Hepatocyte (in vitro differentiated cells): ENCODE results near the gene TIE1. TPM values are rescaled to one million over a fixed set of nuclear protein-coding genes. Genes with fewer than 3 reads are reported as not detected.
A peak's percentile ranks its signal among the peaks of the same experiment; 100 is the strongest.

ENCODE experiments used
- DNase-seq: peaks from one replicate; pipeline ENCODE4 v3.0.0-alpha.2; 2016; ENCODE audit warnings: low spot score
- H2AFZ ChIP-seq: fragments of 200-600 bp; sonication (generic); 2 replicates; pipeline ENCODE4 v1.6.0; 2016; ENCODE audit warnings: antibody characterized with exemption, mild to moderate bottlenecking
- H3K27ac ChIP-seq: fragments of 200-600 bp; sonication (generic); 2 replicates; pipeline ENCODE4 v1.5.1; 2016; ENCODE audit warnings: mild to moderate bottlenecking
- H3K27me3 ChIP-seq: fragments of 200-600 bp; sonication (generic); 2 replicates; pipeline ENCODE4 v1.6.1; 2016
- H3K36me3 ChIP-seq: fragments of 200-600 bp; sonication (generic); replicated peaks from 2 replicates; pipeline ENCODE4 v1.5.1; 2016; ENCODE audit warnings: low read depth; ENCODE audit not compliant: insufficient read depth
- H3K4me1 ChIP-seq: fragments of 200-600 bp; sonication (generic); 2 replicates; pipeline ENCODE4 v1.5.1; 2016; ENCODE audit warnings: mild to moderate bottlenecking, moderate library complexity; ENCODE audit not compliant: insufficient read depth
- H3K4me2 ChIP-seq: fragments of 200-600 bp; sonication (generic); 2 replicates; pipeline ENCODE4 v1.6.0; 2016
- H3K4me3 ChIP-seq: fragments of 200-600 bp; sonication (generic); 2 replicates; pipeline ENCODE4 v1.5.1; 2016; ENCODE audit warnings: mild to moderate bottlenecking
- H3K79me2 ChIP-seq: fragments of 200-600 bp; sonication (generic); 2 replicates; pipeline ENCODE4 v1.6.0; 2017; ENCODE audit warnings: mild to moderate bottlenecking
- H3K9me2 ChIP-seq: fragments of 200-600 bp; sonication (generic); replicated peaks from 2 replicates; pipeline ENCODE4 v1.6.0; 2017; ENCODE audit warnings: mild to moderate bottlenecking; ENCODE audit not compliant: insufficient read depth
- H3K9me3 ChIP-seq: fragments of 200-600 bp; sonication (generic); 2 replicates; pipeline ENCODE4 v1.5.1; 2016; ENCODE audit warnings: low read depth, mild to moderate bottlenecking
- H4K20me1 ChIP-seq: fragments of 200-600 bp; sonication (generic); 2 replicates; pipeline ENCODE4 v1.6.0; 2016; ENCODE audit warnings: mild to moderate bottlenecking; ENCODE audit not compliant: insufficient read depth, poor library complexity, severe bottlenecking
- EZH2 ChIP-seq: fragments of 200-600 bp; sonication (generic); IDR thresholded peaks from 2 replicates; pipeline ENCODE4 v1.6.1; 2016; ENCODE audit warnings: antibody characterized with exemption, mild to moderate bottlenecking, borderline replicate concordance
- EZH2phosphoT487 ChIP-seq: fragments of 200-600 bp; sonication (generic); IDR thresholded peaks from one replicate; pipeline ENCODE4 v1.6.1; 2018; ENCODE audit warnings: antibody characterized with exemption, mild to moderate bottlenecking, low read depth, moderate library complexity; ENCODE audit not compliant: unreplicated experiment, severe bottlenecking
- WGBS: methylation state at CpG from one replicate; pipeline ENCODE4 v1.1.6; 2016; ENCODE audit warnings: low lambda C conversion rate; ENCODE audit errors: missing lambda C conversion rate; 5-methylcytosine and 5-hydroxymethylcytosine counted together
- polyA plus RNA-seq: library from polyadenylated mRNA; unstranded; fragments of >200 nt; fragmentation: Nextera tagmentation; extraction: Ambion mirVana; gene quantifications from 2 replicates; pipeline ENCODE4 v1.2.1, GENCODE V29; 2016
- total RNA-seq: library from RNA; depleted of rRNA; stranded (reverse); fragments of >200 nt; gene quantifications from 2 replicates; pipeline ENCODE4 v1.2.3, GENCODE V29; 2014
- TF ChIP-seq, protein P1 (sequence below): fragments of 200-600 bp; sonication (generic); IDR thresholded peaks from 2 replicates; pipeline ENCODE4 v1.5.1; 2016; ENCODE audit warnings: antibody characterized with exemption, mild to moderate bottlenecking; ENCODE audit not compliant: poor library complexity

Gene TIE1
- total and polyA plus RNA-seq, 2 experiments from 2014 or later = 0.33 to 1.2 TPM

DNA sequence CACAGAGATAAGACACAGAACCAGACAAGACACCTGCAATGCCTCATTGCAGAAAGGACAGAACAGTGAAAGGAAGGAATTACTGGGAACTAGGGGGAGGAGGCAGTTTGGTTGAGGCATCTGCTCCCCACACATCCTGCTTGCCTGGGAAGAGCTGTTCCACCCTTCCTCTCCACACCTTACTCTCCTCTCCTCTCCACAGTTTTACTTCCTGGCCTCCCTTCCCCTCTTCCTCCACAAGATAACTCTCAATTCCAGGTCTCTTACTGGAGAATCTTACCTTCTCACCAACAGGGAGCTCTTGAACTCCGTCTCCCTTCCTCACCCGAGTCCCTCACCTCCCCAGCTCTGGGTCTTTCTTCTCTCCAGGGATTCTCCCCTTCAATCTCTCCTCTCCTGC lies 64.9 kb downstream of the TIE1 start:
- H3K9me3 ChIP-seq = no peaks in the 10 kb centered on the region
- no peaks in the 10 kb centered on the region for H3K27me3 ChIP-seq
- H3K27ac ChIP-seq = peak overlapping the region; percentile 99
- H4K20me1 ChIP-seq = peaks cover 3% of the 10 kb centered on the region
- DNase-seq = no peak
- peaks cover 49% of the 10 kb centered on the region for H3K79me2 ChIP-seq
- 84% methylated on average over 2 of the region's 2 CpGs for WGBS
- H3K9me2 ChIP-seq = no peaks in the 10 kb centered on the region
- no peaks in the 10 kb centered on the region for H3K36me3 ChIP-seq
- TF ChIP-seq, protein P1, sequence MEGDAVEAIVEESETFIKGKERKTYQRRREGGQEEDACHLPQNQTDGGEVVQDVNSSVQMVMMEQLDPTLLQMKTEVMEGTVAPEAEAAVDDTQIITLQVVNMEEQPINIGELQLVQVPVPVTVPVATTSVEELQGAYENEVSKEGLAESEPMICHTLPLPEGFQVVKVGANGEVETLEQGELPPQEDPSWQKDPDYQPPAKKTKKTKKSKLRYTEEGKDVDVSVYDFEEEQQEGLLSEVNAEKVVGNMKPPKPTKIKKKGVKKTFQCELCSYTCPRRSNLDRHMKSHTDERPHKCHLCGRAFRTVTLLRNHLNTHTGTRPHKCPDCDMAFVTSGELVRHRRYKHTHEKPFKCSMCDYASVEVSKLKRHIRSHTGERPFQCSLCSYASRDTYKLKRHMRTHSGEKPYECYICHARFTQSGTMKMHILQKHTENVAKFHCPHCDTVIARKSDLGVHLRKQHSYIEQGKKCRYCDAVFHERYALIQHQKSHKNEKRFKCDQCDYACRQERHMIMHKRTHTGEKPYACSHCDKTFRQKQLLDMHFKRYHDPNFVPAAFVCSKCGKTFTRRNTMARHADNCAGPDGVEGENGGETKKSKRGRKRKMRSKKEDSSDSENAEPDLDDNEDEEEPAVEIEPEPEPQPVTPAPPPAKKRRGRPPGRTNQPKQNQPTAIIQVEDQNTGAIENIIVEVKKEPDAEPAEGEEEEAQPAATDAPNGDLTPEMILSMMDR = no peak
- no peak overlapping the region for H3K4me3 ChIP-seq
- no peak overlapping the region for H2AFZ ChIP-seq
- peak overlapping the region; percentile 96 for H3K4me2 ChIP-seq
- peaks cover 14% of the 10 kb centered on the region for H3K4me1 ChIP-seq

DNA sequence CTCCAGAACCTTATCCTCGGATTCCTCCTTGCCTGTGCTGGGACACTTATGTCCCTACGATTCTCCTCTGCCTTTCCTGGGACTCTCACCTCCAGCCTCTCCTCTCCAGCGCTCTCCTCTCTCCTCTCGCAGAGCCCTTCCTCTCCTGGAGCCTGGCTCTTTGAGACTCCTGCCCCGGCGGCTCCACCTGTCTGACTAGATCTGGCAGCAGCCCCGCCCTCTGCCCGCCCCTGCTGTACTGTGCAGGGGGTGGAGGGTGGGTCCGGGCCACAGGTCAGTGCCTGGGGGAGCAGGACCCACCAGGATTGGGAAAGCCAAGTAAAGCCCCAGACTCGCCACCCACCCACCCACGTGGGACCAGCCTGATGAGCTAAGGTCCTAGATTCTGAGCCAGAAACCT lies 65.4 kb downstream of the TIE1 start:
- Histone ChIP-seq H3K27me3 (no peaks in the 10 kb centered on the region), H3K79me2 (peaks cover 49% of the 10 kb centered on the region), H3K4me3 (no peak overlapping the region), H3K36me3 (no peaks in the 10 kb centered on the region), H3K9me2 (no peaks in the 10 kb centered on the region), H3K27ac (peak overlapping the region; percentile 99), H2AFZ (no peak overlapping the region), H3K9me3 (no peaks in the 10 kb centered on the region), H3K4me2 (peak overlapping the region; percentile 96), H4K20me1 (peaks cover 3% of the 10 kb centered on the region), H3K4me1 (peaks cover 14% of the 10 kb centered on the region)
- WGBS = 33% methylated on average over 6 of the region's 11 CpGs
- no peak for TF ChIP-seq EZH2
- TF ChIP-seq, protein P1 = no peak
- TF ChIP-seq EZH2phosphoT487 = no peak
- peak; percentile 84 for DNase-seq

DNA sequence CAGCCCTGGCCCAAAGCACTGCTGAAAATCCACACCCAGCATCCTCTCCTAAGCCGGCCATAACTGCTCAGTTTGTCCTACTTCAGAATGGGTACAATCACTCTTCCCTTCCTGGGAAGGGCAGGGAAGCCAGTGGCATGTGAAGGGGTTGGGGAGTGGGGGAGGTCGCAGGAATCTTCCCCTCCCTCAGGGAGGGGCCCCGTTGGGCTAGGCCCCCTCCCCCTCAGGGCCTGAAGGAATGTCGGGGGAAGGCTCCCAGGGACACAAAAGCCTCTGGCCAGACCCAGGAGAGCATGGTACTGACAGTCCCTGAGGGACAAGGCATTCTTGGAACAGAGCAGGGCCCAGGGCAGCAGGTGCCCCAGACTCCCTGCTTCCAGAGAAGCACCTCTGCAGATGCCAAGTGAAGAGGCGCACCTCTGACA lies 65.8 kb downstream of the TIE1 start:
- TF ChIP-seq, protein P1 = no peak
- TF ChIP-seq EZH2phosphoT487 (no peak), EZH2 (no peak)
- peaks cover 14% of the 10 kb centered on the region for H3K4me1 ChIP-seq

More for the DNA sequence above, 65.8 kb downstream of the TIE1 start:
- DNase-seq = peak; percentile 30
- no peaks in the 10 kb centered on the region for H3K9me2 ChIP-seq
- H3K79me2 ChIP-seq = peaks cover 45% of the 10 kb centered on the region
- H2AFZ ChIP-seq = no peak overlapping the region
- no peaks in the 10 kb centered on the region for H3K27me3 ChIP-seq
- 47% methylated on average over 3 of the region's 5 CpGs for WGBS
- H4K20me1 ChIP-seq = peaks cover 3% of the 10 kb centered on the region
- H3K9me3 ChIP-seq = no peaks in the 10 kb centered on the region
- peak overlapping the region; percentile 99 for H3K27ac ChIP-seq
- peak overlapping the region; percentile 96 for H3K4me2 ChIP-seq
- no peaks in the 10 kb centered on the region for H3K36me3 ChIP-seq
- peak overlapping the region; percentile 91 for H3K4me3 ChIP-seq
